Measurements from ENCODE around the gene SPRED2.

GRCh38 chr2:65413106-65413505 lies 19.3 kb downstream of the SPRED2 start:
- TF ChIP-seq CTCF (IDR thresholded peaks at IDR 0.05 in 8 of 11, conservative IDR thresholded peaks at IDR 0.05 in 3 of 11) (no peak), POLR2A (IDR thresholded peaks at IDR 0.05) (no peak), POLR2AphosphoS5 (IDR thresholded peaks at IDR 0.05) (no peak)

All from spleen (tissue), 7 donors.